ENCODE measurements around the gene UBE3A. TPM values are rescaled to one million over a fixed set of nuclear protein-coding genes. Genes with fewer than 3 reads are reported as not detected.

Gene UBE3A
- total RNA-seq, 1 donor from 2014 or later, result 118 TPM

- Mint-ChIP-seq H3K36me3 (ENCODE audit: insufficient read depth) (no peaks in the 10 kb centered on the region), H3K27ac (no peak overlapping the region), H3K4me1 (ENCODE audit: low read depth) (peaks cover 32% of the 10 kb centered on the region), H3K4me3 (ENCODE audit: low read depth) (no peak overlapping the region), H3K27me3 (peaks cover 17% of the 10 kb centered on the region), H3K9me3 (ENCODE audit: low read depth) (no peaks in the 10 kb centered on the region)
- DNase-seq (ENCODE audit: low spot score, unreplicated experiment), result no peak
- TF ChIP-seq CTCF (IDR thresholded peaks at IDR 0.05; ENCODE audit: unreplicated experiment), result no peak
Observed at GRCh38 chr15:25477816-25478215, 39.0 kb upstream of the UBE3A start.

- H3K27ac Mint-ChIP-seq, result no peak overlapping the region
- peaks cover 13% of the 10 kb centered on the region for H3K4me1 Mint-ChIP-seq (ENCODE audit: low read depth)
- H3K36me3 Mint-ChIP-seq (ENCODE audit: insufficient read depth), result no peaks in the 10 kb centered on the region
- DNase-seq (ENCODE audit: low spot score, unreplicated experiment), result no peak
- no peaks in the 10 kb centered on the region for H3K9me3 Mint-ChIP-seq (ENCODE audit: low read depth)
- peaks cover 5% of the 10 kb centered on the region for H3K27me3 Mint-ChIP-seq
- no peak overlapping the region for H3K4me3 Mint-ChIP-seq (ENCODE audit: low read depth)
- no peak for TF ChIP-seq CTCF (IDR thresholded peaks at IDR 0.05; ENCODE audit: unreplicated experiment)
Observed at GRCh38 chr15:25474251-25474650, 35.4 kb upstream of the UBE3A start.

DNA sequence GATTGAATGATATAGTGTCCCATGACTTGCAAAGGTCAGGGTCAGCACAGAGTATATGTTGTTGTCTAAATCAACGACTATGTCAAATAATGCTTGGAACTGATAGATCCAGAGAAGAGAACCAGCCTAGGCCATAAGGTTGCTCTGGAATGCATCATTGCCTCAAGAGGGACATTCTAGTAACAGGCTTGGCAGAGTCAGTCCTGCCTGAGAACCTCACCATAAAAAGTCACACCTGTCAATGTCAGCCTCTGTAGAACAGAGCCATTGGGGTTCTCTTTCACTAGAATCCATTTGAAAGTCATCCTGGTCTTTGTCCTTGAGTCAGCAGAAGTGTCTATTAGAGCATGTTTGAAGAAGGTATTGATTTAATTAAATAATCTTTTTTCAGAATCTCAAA, 31.4 kb upstream of the UBE3A start:
- H3K36me3 Mint-ChIP-seq (ENCODE audit: insufficient read depth), result no peaks in the 10 kb centered on the region
- H3K9me3 Mint-ChIP-seq (ENCODE audit: low read depth), result no peaks in the 10 kb centered on the region
- no peak overlapping the region for H3K4me3 Mint-ChIP-seq (ENCODE audit: low read depth)
- H3K27me3 Mint-ChIP-seq, result no peaks in the 10 kb centered on the region
- no peak overlapping the region for H3K27ac Mint-ChIP-seq
- no peak for DNase-seq (ENCODE audit: low spot score, unreplicated experiment)
- H3K4me1 Mint-ChIP-seq (ENCODE audit: low read depth), result no peaks in the 10 kb centered on the region
- TF ChIP-seq CTCF (IDR thresholded peaks at IDR 0.05; ENCODE audit: unreplicated experiment), result no peak

DNA sequence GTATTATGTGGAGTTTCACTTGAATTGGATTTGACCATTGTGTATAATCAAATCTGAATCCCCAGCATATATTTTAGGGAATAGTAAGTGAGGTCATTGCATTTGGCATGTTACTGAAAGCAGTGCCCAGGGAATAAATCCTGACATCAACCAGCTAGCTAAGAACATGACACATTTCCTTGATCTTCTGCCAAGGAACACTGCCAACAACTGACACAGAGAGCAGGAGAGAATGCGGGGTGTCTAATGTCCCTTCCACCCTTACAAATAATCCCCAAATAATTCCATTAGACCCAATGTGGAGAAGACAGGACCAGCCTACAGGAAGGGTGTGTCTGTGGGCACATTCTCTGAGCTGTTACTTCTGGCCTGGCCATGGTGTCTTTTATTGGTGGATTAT, 30.6 kb upstream of the UBE3A start:
- no peak for DNase-seq (ENCODE audit: low spot score, unreplicated experiment)
- H3K36me3 Mint-ChIP-seq (ENCODE audit: insufficient read depth), result no peaks in the 10 kb centered on the region
- H3K27ac Mint-ChIP-seq, result no peak overlapping the region
- H3K4me1 Mint-ChIP-seq (ENCODE audit: low read depth), result no peaks in the 10 kb centered on the region
- H3K4me3 Mint-ChIP-seq (ENCODE audit: low read depth), result no peak overlapping the region
- H3K27me3 Mint-ChIP-seq, result peaks cover 4% of the 10 kb centered on the region
- no peaks in the 10 kb centered on the region for H3K9me3 Mint-ChIP-seq (ENCODE audit: low read depth)
- TF ChIP-seq CTCF (IDR thresholded peaks at IDR 0.05; ENCODE audit: unreplicated experiment), result no peak

DNA sequence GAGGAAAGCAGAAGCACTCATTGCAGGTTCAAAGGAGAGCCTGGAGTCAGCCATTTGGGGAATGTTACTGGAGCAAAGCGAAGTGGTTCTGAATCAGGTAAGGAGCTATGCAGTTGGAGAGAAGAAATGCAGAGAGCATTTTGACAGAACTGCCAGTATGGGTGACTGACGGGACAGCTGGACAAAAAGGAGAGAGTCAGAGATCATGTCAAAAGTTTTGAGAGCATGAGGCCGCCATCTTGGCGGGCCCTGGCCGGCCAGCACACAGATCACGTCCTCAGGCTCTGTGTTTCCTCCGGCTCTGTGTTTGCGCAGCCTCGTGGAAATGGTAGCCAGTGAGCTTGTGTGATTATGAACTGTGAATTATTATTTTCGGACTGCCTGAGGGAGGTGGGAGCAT, 29.8 kb upstream of the UBE3A start:
- no peak for TF ChIP-seq CTCF (IDR thresholded peaks at IDR 0.05; ENCODE audit: unreplicated experiment)
- Mint-ChIP-seq H3K4me1 (ENCODE audit: low read depth) (no peaks in the 10 kb centered on the region), H3K9me3 (ENCODE audit: low read depth) (no peaks in the 10 kb centered on the region), H3K36me3 (ENCODE audit: insufficient read depth) (no peaks in the 10 kb centered on the region), H3K27me3 (peaks cover 4% of the 10 kb centered on the region), H3K4me3 (ENCODE audit: low read depth) (no peak overlapping the region), H3K27ac (no peak overlapping the region)
- DNase-seq (ENCODE audit: low spot score, unreplicated experiment), result no peak
